Astrocyte of the spinal cord (primary cell): ENCODE data around the gene TOR1B.

Experiments used
- DNase-seq: peaks from one replicate; pipeline ENCODE4 v3.0.0; 2011; ENCODE audit warnings: low read depth, low spot score
- H3K4me3 ChIP-seq: 2 replicates; pipeline ENCODE4 v1.5.1; 2011; ENCODE audit warnings: low read depth, mild to moderate bottlenecking, low read length, moderate library complexity
- in situ Hi-C: cut with HindIII; loops from 2 replicates; pipeline ENCODE4 v1.10.0; 2017; ENCODE audit warnings: low sequenced_read_pairs
- TF ChIP-seq, protein P1 (sequence below): IDR thresholded peaks from 2 replicates; pipeline ENCODE4 v1.5.1; 2012; ENCODE audit warnings: low read depth, mild to moderate bottlenecking, low read length, inconsistent platforms

Gene TOR1B

DNA sequence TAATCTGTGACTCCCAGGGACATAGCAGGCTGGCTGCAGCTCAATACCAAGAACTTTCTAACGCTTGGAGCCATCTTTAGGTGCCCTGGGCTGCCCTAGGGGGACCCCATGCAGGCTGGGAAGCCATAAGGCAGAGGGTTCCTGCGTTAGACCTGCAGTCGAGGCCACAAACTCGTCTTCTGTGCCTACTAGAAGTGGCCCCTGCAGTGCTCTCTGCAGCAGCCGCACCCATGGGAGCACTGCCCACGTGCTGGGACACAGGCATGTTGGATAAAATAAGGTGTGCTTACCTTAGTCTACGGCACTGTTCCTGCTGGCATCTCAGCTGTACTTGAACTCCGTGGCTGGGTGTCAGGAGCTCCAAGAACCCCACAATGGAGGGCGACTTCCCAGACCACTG is 9.4 kb downstream of the TOR1B start:
- in situ Hi-C loops = no loop called here
- TF ChIP-seq, protein P1, sequence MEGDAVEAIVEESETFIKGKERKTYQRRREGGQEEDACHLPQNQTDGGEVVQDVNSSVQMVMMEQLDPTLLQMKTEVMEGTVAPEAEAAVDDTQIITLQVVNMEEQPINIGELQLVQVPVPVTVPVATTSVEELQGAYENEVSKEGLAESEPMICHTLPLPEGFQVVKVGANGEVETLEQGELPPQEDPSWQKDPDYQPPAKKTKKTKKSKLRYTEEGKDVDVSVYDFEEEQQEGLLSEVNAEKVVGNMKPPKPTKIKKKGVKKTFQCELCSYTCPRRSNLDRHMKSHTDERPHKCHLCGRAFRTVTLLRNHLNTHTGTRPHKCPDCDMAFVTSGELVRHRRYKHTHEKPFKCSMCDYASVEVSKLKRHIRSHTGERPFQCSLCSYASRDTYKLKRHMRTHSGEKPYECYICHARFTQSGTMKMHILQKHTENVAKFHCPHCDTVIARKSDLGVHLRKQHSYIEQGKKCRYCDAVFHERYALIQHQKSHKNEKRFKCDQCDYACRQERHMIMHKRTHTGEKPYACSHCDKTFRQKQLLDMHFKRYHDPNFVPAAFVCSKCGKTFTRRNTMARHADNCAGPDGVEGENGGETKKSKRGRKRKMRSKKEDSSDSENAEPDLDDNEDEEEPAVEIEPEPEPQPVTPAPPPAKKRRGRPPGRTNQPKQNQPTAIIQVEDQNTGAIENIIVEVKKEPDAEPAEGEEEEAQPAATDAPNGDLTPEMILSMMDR = no peak
- DNase-seq = no peak
- no peak overlapping the region for H3K4me3 ChIP-seq

DNA sequence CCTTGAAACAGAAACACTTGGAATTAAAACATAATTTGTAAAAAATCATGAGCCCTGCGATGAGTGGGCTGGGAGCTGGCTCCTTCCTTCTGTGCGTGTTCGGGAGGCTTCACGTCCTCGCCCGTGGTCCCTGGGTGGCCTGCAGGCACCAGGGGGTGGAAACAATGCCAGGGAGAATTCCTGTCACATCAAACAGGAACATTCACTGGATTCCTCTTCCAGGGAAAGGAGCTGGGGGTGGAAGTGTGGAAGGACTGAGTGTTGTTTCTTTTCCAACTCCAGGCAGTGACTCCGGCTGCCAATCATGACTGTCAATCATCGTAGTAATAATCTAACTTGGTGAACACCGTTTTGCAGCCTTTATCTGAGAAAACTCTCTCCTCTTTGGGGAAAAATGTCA is 10.7 kb downstream of the TOR1B start:
- in situ Hi-C loops = no loop called here
- DNase-seq = no peak
- no peak overlapping the region for H3K4me3 ChIP-seq
- TF ChIP-seq, protein P1 = no peak

DNA sequence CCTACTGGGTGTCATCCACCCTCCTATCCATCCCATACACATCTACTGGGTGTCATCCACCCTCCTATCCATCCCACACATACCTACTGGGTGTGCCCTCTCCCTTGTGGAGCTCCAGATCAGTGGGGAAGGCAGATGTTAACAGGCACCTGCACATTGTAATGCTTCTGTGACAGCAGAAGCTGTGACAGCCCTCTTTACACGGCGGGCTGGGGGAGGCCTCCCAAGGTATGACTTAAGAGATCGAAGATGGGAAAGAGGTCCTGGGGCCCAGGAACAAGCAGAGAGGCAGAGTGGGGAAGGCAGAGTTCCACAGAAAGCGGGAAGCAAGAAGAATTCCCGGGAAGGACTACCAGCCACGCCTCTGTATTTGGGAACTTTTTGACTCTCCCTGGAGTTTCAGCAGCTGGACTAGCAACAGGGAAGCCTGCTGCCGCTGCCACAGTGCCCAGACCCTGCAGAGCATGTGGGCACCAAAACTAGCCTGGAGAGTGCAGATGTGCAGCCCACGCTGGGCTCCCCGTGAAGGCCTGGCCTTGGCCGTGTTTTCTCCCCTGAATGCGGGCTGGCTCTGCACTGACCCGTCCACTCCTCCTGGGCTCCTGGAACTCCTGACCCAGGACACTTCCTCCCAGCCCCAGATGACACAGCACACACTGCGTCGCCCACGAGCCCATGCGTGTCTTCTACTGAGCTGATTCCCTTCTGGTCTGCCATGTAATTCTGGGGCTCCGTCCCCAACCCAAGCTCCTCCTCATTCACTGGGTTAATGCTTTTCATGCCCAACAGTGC is 11.6 kb downstream of the TOR1B start:
- in situ Hi-C loops = no loop called here
- TF ChIP-seq, protein P1 = no peak
- DNase-seq = no peak

DNA sequence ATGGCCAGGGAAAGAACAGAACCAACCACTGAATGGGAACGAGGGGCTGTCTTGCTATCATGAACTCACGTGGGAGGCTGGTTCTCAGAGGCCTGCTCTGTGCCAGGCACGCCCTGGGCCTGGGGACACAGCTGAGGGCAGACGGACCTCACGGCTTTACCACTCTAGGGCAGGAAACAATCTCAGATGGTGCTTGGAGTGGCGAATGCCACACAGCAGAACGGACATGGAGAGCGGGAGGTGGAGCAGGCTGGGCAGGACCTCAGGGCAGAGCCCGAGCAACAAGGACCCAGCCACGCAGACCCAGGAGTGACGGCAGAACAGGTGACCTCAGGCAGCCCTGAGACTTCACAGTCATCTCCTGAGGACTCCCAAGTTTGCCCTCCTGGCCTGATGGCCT is 12.3 kb downstream of the TOR1B start:
- in situ Hi-C loops = no loop called here
- DNase-seq = no peak
- no peak overlapping the region for H3K4me3 ChIP-seq
- TF ChIP-seq, protein P1 = no peak

More for the DNA sequence above, 11.6 kb downstream of the TOR1B start:
- no peak overlapping the region for H3K4me3 ChIP-seq

DNA sequence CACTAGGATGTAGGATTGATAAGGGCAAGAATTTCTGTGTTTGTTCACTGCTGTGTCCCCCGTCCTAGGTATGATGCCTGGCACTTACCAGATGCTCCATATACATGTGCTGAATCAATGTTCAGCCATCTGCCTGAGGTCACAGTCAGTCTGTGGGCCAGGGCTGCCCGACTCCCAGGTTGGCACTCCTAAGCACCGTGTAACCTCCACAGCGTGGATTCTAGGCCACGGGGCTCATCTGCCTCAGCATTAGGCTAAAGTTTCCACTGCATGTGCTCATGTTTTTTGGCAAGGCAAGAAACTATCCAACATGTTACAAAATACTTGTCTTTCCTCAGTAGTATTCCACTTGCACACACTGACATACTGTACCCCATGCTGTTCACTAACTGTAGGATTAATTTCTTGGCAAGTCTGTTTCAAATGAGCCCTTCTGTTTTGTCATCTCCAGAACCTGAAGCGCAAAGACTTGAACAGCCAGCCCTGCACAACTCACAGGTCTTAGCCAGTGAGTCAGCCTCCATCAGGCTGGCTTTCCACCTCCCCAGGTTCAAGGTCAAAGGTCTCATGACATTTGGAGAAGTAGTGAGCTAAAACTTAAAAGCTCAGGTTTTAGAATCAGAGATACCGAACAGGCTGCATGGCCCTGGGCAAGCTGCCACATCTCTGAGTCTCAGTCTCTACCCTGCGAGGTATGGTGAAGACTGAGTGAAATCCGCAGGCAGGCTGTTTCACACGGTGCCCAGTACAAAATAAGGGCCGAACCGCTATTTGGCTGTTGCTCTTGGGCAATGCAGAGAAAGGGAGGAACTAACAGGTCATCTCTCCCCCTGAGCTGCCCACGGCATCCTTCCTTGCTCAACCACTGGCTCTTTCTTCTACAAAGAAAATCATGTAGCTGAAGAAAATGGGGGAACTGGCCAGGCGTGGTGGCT is 13.8 kb downstream of the TOR1B start:
- TF ChIP-seq, protein P1 = no peak
- in situ Hi-C loops = no loop called here
- no peak overlapping the region for H3K4me3 ChIP-seq
- DNase-seq = no peak

DNA sequence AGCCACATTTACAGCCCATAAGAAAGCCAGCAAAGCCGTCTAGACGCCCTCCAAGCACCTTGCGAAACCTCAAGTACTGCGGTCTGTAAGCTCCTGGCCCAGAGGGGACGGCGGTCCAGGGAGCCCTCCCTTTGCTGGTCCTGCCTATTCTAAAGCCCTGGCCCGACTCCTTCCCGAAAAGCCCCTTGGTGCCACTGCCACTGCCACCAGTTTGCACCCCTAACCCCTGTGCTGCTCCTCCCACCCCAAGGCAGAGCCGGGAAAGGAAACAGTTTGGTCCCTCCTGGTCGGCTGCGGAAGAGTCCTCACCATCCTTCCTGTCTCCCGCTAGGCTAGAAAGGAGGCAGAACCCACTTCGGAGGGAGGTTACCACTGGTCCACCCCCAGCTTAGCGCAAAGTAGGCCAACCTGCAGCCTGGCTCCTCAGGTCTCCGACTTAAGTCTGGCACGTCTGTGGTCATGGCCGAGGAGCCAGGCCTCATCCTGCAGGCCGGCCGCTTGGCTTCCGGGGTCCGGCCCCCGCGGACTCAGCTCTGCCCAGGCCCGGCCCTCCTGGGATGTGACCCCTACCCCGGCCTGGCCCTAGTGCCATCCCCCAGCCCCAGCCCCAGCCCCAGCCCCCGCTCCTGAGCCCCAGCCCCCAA is 20.0 kb downstream of the TOR1B start:
- TF ChIP-seq, protein P1 = no peak
- peak overlapping the region; percentile 68 for H3K4me3 ChIP-seq
- in situ Hi-C loops = no loop called here
- peak; percentile 18 for DNase-seq
